Fibroblast of lung (primary cell): ENCODE results near the gene IDUA. TPM values are rescaled to one million over a fixed set of nuclear protein-coding genes. Genes with fewer than 3 reads are reported as not detected.
A peak's percentile ranks its signal among the peaks of the same experiment; 100 is the strongest.

Source experiments
- DNase-seq, 2 donors: peaks; one replicate each; pipeline versions ENCODE4 v3.0.0 to v3.0.0-alpha.2; 2010; ENCODE audit warnings: low read depth in 2 of 2
- H2AFZ ChIP-seq: 2 replicates; pipeline ENCODE4 v1.5.1; 2012; ENCODE audit warnings: low read length, control low read depth, inconsistent platforms
- H3K27ac ChIP-seq: 2 replicates; pipeline ENCODE4 v1.5.1; 2011; ENCODE audit warnings: low read length, control low read depth; ENCODE audit not compliant: insufficient read depth
- H3K27me3 ChIP-seq: 2 replicates; pipeline ENCODE4 v1.5.1; 2011; ENCODE audit warnings: mild to moderate bottlenecking, low read length; ENCODE audit not compliant: control insufficient read depth, insufficient read depth
- H3K36me3 ChIP-seq: 2 replicates; pipeline ENCODE4 v1.5.1; 2011; ENCODE audit warnings: low read length; ENCODE audit not compliant: control insufficient read depth, insufficient read depth
- H3K4me1 ChIP-seq: 2 replicates; pipeline ENCODE4 v1.5.1; 2011; ENCODE audit warnings: low read length; ENCODE audit not compliant: control insufficient read depth, insufficient read depth; ENCODE audit errors: extremely low read depth
- H3K4me2 ChIP-seq: 2 replicates; pipeline ENCODE4 v1.5.1; 2011; ENCODE audit warnings: low read length, control low read depth; ENCODE audit not compliant: insufficient read depth; ENCODE audit errors: extremely low read depth
- H3K4me3 ChIP-seq, 4 experiments: fragments of 200-600 bp in 1 of 4; sonication (generic) in 1 of 4; replicated peaks in 1 of 4; 2 replicates each; pipeline ENCODE4 v1.5.1; 2011 to 2016; ENCODE audit warnings: low read length in 4 of 4, low read depth in 3 of 4, mild to moderate bottlenecking in 3 of 4, control low read depth in 2 of 4, inconsistent platforms in 1 of 4, mixed read lengths in 1 of 4; ENCODE audit not compliant: insufficient read depth in 1 of 4; ENCODE audit errors: control extremely low read depth in 1 of 4
- H3K79me2 ChIP-seq: 2 replicates; pipeline ENCODE4 v1.5.1; 2012; ENCODE audit warnings: mild to moderate bottlenecking, low read length, inconsistent platforms; ENCODE audit not compliant: control insufficient read depth, insufficient read depth
- H3K9ac ChIP-seq: 2 replicates; pipeline ENCODE4 v1.5.1; 2011; ENCODE audit warnings: mild to moderate bottlenecking, low read length, control low read depth; ENCODE audit not compliant: insufficient read depth
- H3K9me3 ChIP-seq: 2 replicates; pipeline ENCODE4 v1.5.1; 2012; ENCODE audit warnings: low read depth, low read length; ENCODE audit not compliant: control insufficient read depth, insufficient read depth
- H4K20me1 ChIP-seq: 2 replicates; pipeline ENCODE4 v1.5.1; 2011; ENCODE audit warnings: low read length; ENCODE audit not compliant: control insufficient read depth, insufficient read depth; ENCODE audit errors: extremely low read depth
- EZH2 ChIP-seq: IDR thresholded peaks from 2 replicates; pipeline ENCODE4 v1.5.1; 2012; ENCODE audit warnings: low read length, control low read depth, mild to moderate bottlenecking; ENCODE audit errors: missing control alignments
- polyA plus RNA-seq, 2 donors: library from polyadenylated mRNA; depleted of rRNA in 1 of 2; stranded (reverse) in 1 of 2; unstranded in 1 of 2; fragments of >200 nt; gene quantifications; 2 replicates each; pipeline ENCODE4 v1.2.1, GENCODE V29; 2011 to 2012; ENCODE audit warnings: missing spikeins in 1 of 2
- total RNA-seq: library from RNA; depleted of rRNA; stranded (reverse); fragments of >200 nt; gene quantifications from 2 replicates; pipeline ENCODE4 v1.2.1, GENCODE V29; 2014
- TF ChIP-seq, protein P1 (sequence below), 2 donors: IDR thresholded peaks in 1 of 2; conservative IDR thresholded peaks in 1 of 2; 1 replicate in 1 of 2; 2 replicates in 1 of 2; pipeline ENCODE4 v1.5.1; 2011 to 2012; ENCODE audit warnings: low read length in 2 of 2, control low read depth in 1 of 2, inconsistent platforms in 1 of 2, low read depth in 1 of 2, mild to moderate bottlenecking in 1 of 2

IDUA gene
- total and polyA plus RNA-seq, 2 donors (not counting 1 experiment from before 2014, with no cell fraction given): 3.1 to 11.1 TPM

DNA sequence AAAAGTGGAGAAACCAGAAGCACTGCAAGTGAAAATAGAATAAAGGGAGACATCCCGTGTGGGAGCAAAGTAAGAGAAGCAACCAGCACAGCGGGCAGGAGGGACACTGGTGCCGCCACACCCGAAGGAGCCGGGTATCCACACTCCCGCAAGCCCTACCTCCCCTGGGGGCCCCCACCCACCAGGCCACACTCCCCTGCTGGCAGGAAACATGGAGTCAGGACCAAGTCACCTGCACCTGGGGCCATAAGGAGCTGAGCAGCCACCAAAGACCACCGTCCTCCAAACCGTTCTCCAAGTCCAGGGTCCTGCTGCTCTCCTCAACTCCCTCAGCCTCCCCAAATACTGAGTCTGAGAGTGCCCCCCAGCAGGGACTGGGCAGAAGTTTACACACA lies 55.1 kb downstream of the IDUA start:
- H3K9ac ChIP-seq: no peak overlapping the region
- H2AFZ ChIP-seq: no peak overlapping the region

DNA sequence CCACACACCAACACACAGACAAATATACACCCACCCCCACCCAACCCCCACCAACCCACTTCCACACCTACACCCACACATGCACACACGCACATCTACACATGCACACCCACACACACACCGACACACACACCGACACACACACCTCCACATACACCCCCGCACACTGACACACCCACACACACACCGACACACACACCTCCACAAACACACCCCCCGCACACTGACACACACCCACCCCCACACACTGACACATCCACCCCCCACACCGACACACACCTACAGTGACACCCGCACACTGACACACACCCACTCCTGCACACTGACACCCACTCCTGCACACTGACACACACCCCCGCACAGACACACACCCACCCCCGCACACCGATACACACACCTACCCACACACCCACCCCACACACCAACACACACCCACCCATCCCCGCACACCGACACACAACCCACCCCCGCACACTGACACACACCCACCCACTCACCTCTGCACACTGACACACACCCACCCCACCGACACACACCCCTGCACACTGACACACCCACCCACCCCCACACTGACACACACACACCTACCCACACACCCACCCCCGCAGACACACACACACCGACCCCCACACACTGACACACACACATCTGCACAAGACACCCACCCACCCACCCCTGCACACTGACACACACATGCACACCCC lies 55.7 kb downstream of the IDUA start:
- Histone ChIP-seq H3K4me1 (peaks cover 22% of the 10 kb centered on the region), H3K36me3 (no peaks in the 10 kb centered on the region), H3K4me3 (no peak overlapping the region), H3K4me2 (no peak overlapping the region), H3K9me3 (no peaks in the 10 kb centered on the region), H4K20me1 (no peaks in the 10 kb centered on the region), H3K79me2 (no peaks in the 10 kb centered on the region), H3K27me3 (no peaks in the 10 kb centered on the region), H3K27ac (no peak overlapping the region), H3K9ac (no peak overlapping the region), H2AFZ (no peak overlapping the region)
- TF ChIP-seq, protein P1, sequence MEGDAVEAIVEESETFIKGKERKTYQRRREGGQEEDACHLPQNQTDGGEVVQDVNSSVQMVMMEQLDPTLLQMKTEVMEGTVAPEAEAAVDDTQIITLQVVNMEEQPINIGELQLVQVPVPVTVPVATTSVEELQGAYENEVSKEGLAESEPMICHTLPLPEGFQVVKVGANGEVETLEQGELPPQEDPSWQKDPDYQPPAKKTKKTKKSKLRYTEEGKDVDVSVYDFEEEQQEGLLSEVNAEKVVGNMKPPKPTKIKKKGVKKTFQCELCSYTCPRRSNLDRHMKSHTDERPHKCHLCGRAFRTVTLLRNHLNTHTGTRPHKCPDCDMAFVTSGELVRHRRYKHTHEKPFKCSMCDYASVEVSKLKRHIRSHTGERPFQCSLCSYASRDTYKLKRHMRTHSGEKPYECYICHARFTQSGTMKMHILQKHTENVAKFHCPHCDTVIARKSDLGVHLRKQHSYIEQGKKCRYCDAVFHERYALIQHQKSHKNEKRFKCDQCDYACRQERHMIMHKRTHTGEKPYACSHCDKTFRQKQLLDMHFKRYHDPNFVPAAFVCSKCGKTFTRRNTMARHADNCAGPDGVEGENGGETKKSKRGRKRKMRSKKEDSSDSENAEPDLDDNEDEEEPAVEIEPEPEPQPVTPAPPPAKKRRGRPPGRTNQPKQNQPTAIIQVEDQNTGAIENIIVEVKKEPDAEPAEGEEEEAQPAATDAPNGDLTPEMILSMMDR (conservative IDR thresholded peaks at IDR 0.05 in 1 of 2, IDR thresholded peaks at IDR 0.05 in 1 of 2; ENCODE audit: low read depth in 1 of 2, low read length in 2 of 2): no peak
- no peak for DNase-seq

More for the DNA sequence above, 55.1 kb downstream of the IDUA start:
- Histone ChIP-seq H3K4me1 (peaks cover 22% of the 10 kb centered on the region), H3K27ac (no peak overlapping the region), H4K20me1 (no peaks in the 10 kb centered on the region), H3K4me3 (no peak overlapping the region), H3K36me3 (no peaks in the 10 kb centered on the region), H3K9me3 (no peaks in the 10 kb centered on the region), H3K4me2 (peak overlapping the region; percentile 59), H3K79me2 (no peaks in the 10 kb centered on the region), H3K27me3 (no peaks in the 10 kb centered on the region)
- no peak for TF ChIP-seq EZH2
- TF ChIP-seq, protein P1 (conservative IDR thresholded peaks at IDR 0.05 in 1 of 2, IDR thresholded peaks at IDR 0.05 in 1 of 2; ENCODE audit: low read depth in 1 of 2, low read length in 2 of 2): no peak
- DNase-seq: no peak

DNA sequence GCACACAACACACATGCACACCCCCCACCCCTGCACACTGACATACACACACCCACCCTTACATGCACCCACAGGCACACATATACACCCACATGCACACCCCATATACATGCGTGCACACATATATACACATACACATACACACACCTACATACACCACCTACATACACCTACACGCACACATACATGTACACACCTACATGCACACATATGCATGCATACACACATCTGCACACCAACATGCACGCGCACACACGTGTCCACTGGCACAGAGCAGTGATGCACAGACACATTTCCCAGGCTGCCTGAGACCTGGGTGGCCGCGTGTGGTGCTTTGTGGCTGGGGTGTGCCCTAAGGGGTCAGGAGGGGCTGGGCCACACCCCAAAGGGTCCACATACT lies 56.3 kb downstream of the IDUA start:
- Histone ChIP-seq H4K20me1 (no peaks in the 10 kb centered on the region), H3K4me3 (peak overlapping the region in 1 of 4 experiments; percentile 17), H3K79me2 (no peaks in the 10 kb centered on the region), H3K4me1 (peaks cover 22% of the 10 kb centered on the region), H3K4me2 (peak overlapping the region; percentile 76), H3K9ac (no peak overlapping the region), H2AFZ (no peak overlapping the region), H3K27me3 (no peaks in the 10 kb centered on the region), H3K9me3 (no peaks in the 10 kb centered on the region), H3K27ac (peak overlapping the region; percentile 27), H3K36me3 (no peaks in the 10 kb centered on the region)
- no peak for DNase-seq
- TF ChIP-seq, protein P1 (conservative IDR thresholded peaks at IDR 0.05 in 1 of 2, IDR thresholded peaks at IDR 0.05 in 1 of 2; ENCODE audit: low read depth in 1 of 2, low read length in 2 of 2): no peak
- TF ChIP-seq EZH2: no peak
